NCI-H146 (cell line): ENCODE measurements around the gene MGRN1.

Experiments
- DNase-seq: peaks from one replicate; lab custom pipeline; 2025; lab: John Stamatoyannopoulos, UW

MGRN1 gene

DNA sequence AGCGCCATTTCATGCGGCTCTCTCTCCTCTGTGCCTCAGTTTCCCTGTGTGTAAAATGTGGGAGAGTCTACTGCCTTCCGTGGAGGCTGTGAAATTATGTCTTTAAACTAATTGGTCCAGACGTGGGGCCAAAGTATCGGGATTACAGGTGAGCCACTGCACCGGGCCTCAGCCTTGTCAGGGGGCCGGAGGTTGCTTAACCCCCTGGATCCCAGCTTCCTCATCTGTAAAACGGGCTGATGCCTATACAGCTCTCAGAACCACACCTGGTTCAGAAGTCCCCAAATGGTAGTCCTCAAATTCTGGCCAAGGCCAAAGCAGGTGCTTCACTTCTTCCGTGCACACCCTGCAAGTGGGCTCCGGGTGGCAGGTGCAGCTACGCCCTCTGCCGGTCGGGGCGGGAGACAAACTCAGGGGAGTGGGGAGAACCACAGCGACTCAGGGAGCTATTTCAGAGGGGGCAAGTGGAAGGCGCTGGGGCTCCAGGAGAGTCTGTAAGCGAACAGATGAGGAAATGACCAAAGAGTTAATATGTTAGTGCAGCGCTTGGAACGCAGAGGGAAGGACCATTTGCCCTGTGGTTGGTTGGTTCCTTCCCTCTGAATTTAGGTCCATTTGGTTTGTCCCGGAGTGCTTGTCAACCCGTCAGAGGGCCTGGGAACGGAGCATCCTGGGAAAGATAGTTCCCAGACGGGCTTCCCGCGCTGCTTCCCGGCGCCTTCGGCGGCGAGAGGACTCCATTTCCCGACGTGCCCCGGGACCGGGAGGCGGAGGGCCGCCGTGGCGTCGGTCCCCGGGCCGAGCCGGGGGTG is at the start of gene MGRN1:
MGRN1 (plus strand) TSS at position 812 of the 812 bp plus-strand sequence. CDS start 135 bp downstream, outside the sequence.
- peak; percentile 98 for DNase-seq

GRCh38 chr16:4574919-4575705 is 49.5 kb upstream of the MGRN1 start:
- DNase-seq, result no peak

DNA sequence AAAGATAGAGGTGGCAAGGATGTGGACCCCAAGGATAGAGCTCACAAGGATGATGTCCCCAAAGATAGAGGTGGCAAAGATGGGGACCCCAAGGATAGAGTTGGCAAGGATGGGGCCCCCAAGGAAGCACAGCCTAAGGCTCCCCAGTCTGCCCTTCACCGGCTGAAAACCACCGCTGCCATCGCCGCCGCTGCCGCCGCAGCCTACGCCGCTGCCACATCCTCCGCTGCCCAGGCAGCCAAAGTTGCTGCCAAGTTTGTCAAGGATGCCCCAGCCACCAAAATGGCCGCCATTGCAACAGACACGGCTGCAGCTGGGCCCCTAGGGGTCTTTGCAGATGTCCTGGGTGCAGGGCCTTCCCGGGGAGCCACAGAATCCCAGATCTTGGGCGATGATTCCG is 48.6 kb upstream of the MGRN1 start:
- no peak for DNase-seq

- DNase-seq, result peak; percentile 96
Measured at GRCh38 chr16:4578961-4579530, 45.6 kb upstream of the MGRN1 start.

- DNase-seq, result no peak
Measured at GRCh38 chr16:4580250-4580649, 44.4 kb upstream of the MGRN1 start.

DNA sequence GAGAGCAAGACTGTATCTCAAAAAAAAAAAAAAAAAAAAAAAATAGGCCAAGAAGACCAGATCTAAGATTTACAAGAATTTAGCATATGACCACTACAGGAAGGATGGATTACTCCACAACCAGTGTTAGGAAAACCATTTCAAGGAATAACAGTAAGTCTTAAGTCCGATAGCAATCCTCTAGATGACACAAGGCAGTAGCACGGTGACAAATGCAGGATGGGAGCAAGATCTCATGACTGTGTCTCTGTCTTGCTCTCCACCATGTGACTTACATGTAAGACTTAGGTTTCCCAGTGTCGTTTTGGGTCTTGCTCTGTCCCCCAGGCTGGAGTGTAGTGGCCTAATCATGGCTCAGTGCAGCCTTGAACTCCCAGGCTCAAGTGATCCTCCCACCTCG is 40.7 kb upstream of the MGRN1 start:
- no peak for DNase-seq

DNA sequence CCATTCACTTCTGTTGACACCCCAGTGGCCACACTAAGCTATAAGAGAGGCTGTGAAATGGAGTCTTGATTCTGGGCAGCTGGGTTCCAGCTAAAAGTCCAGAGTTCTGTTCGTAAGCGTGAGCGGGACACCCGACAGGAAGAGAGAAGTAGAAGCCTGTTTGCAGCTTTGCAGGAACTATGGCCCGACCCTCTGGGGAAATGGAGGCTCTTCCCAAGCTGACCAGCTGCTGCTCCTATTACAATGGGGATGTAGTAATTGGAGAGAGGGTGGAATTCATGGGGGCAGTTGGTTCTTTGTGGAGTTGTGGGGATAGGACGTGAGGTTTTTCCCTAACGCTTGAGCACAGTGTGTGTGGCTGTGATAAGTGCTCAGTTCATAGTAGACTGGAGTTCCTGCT is 38.3 kb upstream of the MGRN1 start:
- no peak for DNase-seq

- no peak for DNase-seq
Measured at GRCh38 chr16:4588386-4588785, 36.2 kb upstream of the MGRN1 start.

- no peak for DNase-seq
Measured at GRCh38 chr16:4588961-4589360, 35.7 kb upstream of the MGRN1 start.

DNA sequence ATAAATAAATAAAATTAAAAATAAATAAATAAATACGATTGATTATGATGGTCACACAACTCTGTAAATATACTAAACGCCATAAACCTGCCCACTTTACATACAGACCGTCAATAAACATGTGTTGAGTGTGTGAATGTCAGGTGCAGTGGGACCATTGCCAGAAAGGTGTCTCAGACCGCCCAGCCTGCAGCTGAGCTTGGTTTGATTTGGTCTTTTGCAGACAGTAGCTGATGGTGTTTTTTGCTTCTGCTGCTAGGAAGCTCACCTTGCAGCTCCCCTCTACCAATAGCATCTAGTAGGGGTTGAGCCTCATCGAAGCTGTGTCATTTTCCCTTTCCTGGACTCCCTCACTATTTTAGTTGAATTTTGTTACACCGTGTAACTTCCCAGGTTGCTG is 33.4 kb upstream of the MGRN1 start:
- DNase-seq, result no peak

DNA sequence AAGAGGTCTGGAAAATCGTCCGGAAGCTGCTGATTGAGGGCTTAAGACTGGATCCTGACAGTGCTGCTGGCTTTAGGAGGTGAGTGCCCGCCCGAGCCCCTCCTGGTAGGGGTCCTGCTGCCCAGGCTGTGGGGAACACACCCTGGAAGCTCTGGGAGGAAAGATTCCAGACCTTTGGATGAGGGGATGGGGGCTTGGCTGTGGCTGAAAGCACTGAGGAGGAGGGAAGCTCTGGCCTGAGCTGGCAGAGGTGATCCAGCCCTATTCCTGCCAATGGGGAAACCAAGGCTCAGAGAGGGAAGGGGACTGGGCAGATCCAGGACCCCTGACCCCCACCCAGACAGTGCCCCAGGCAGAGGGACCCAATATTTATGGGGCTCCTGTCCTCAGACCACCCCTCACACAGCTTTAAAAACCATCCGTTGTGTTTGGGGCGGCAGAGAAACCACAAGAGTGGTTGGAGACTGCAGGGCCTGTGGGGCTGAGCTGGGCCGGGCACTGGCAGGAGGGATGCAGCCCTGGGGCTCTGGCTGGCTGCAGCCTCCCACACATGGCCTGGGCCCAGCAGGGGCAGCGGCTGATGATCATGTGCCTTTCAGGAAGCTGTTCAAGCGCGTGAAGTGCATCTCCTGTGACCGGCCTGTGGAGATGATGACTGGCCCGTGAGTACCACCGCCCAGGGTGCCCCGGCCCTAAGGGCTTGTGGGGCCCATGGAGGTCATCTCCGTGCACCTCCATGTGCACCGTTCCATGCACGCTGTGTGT is 32.7 kb upstream of the MGRN1 start:
- no peak for DNase-seq

GRCh38 chr16:4593086-4593485 is 31.5 kb upstream of the MGRN1 start:
- peak; percentile 99 for DNase-seq

GRCh38 chr16:4594433-4595410 is 29.9 kb upstream of the MGRN1 start:
- DNase-seq, result no peak

DNA sequence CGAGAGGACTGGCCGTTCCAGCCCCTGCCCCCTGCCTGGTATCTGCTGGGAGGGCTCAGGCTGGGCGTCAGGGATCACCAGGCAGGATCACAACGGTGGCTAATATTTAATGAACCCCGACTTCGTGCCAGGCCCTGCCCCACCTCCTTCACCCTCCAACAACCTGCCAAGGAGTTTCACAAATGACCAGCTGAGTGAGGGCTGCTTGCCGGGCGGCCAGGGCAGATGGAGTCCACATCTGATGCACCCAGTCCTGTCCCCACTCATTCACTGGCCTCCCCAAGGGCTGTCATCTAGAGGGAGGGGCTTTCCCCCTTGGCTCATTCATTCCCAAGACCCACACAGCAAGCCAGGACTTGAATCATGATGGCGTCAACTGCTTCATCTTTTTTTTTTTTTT is 27.5 kb upstream of the MGRN1 start:
- no peak for DNase-seq

GRCh38 chr16:4599037-4599436 is 25.6 kb upstream of the MGRN1 start:
- no peak for DNase-seq

GRCh38 chr16:4599545-4599944 is 25.1 kb upstream of the MGRN1 start:
- DNase-seq, result no peak

- no peak for DNase-seq
Measured at GRCh38 chr16:4601036-4601863, 23.4 kb upstream of the MGRN1 start.

DNA sequence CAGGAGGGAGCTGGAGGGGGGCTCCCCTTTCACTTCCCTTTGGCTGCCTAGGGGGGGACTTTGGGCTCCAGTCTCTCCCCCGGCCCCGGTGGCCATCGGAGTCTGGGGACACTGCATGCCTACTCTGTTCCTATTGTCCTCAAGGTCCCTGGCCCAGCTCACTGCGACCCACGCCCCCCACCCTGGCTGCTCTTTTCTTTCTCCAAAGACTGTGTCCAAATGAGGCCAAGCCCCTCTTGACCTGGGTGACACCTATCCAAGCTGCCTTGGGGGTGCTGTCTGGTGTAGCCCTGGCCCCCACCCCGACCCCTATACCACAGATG is 22.8 kb upstream of the MGRN1 start:
- DNase-seq, result no peak

DNA sequence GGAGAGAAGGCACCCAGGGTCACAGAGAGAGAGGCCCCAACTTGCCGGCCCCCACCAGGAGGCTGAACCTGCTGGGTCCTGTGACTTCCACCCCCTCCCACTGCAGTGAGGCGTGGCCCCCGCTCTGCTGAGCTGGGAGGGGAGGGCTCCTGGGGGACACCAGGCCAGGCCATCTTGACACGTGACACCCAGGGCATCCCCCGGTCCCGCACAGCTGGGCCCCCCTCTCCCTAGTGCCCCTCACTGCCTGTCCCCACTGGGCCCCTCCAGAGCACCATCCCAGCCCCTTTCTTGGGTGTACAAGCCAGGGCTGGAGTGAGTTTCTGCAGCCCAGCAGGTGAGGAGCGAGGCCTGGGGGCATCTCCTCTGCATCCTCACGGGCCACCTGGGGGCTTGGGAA is 22.3 kb upstream of the MGRN1 start:
- DNase-seq, result no peak

DNA sequence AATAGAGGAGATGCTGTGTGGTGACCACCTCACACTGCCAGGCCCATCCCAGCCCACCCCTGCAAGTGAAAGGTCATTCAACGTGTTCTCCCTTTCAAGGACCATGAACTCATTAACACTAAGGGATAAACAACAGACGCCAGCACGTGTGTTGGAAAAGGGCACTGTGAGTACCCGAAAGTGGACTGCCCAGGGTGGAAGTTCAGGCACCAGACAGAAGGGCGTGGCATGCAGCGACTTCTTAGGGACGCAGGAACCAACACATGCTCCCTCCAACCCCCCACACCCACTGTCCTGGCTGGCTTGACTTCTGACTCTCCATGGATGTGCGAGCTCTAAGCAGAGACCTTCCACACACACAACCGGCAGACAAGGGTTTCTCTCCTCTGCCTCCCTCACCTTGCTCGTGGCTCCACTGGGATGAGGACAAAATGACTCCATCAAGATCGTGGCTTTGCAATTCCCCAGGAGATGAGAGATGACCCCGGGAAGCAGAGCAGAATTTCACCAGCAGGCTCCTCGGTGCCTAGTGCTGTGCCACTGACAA is 20.9 kb upstream of the MGRN1 start:
- no peak for DNase-seq
